ENCODE results near the gene ARHGEF10L. TPM values are rescaled to one million over a fixed set of nuclear protein-coding genes. Genes with fewer than 3 reads are reported as not detected.

Gene ARHGEF10L
- total RNA-seq, 2 donors from 2014 or later = 81.4 to 93.1 TPM

DNA sequence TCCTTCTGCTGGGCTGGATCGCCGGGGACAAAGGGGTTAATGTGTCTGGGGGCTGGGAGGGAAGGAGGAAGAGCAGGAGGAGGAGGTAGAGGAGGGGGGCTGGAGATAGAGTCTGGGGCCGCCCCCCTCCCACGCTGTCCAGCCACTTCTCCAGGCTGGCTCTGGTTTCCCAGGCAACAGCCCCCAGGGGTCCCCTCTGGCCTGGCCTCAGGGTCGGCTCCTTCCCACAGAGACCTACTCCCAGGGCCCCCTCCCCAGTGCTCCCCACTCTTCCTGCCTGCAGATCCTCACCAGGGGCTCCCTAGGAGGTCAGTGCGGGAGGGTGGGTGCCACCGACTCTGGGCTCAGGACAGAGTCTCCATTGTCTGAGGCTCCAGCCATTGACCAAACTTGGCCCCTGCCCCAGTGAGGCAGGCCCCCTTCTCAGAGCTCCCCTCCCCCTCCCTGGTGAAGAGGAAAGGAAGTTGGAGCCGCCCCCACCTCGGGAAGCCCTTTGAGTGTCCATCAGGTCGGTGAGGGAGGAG lies 34.1 kb downstream of the ARHGEF10L start:
- no peaks in the 10 kb centered on the region for H3K36me3 ChIP-seq (replicated peaks in 1 of 2; ENCODE audit: insufficient read depth in 1 of 2, low read depth in 2 of 2)
- no peaks in the 10 kb centered on the region for H3K27me3 ChIP-seq
- DNase-seq (peak in 3 of 4 donors; percentile 58 to 61 (median 61)), ATAC-seq (peak; percentile 16)
- H3K4me1 ChIP-seq = peaks cover 65% of the 10 kb centered on the region
- intact Hi-C loops (cut with DNase I) = no loop called here
- peak overlapping the region; percentile 40 to 90 (median 60) for H3K27ac ChIP-seq
- H3K9me3 ChIP-seq = no peaks in the 10 kb centered on the region
- H3K4me3 ChIP-seq = no peak overlapping the region
- TF ChIP-seq, protein P1, sequence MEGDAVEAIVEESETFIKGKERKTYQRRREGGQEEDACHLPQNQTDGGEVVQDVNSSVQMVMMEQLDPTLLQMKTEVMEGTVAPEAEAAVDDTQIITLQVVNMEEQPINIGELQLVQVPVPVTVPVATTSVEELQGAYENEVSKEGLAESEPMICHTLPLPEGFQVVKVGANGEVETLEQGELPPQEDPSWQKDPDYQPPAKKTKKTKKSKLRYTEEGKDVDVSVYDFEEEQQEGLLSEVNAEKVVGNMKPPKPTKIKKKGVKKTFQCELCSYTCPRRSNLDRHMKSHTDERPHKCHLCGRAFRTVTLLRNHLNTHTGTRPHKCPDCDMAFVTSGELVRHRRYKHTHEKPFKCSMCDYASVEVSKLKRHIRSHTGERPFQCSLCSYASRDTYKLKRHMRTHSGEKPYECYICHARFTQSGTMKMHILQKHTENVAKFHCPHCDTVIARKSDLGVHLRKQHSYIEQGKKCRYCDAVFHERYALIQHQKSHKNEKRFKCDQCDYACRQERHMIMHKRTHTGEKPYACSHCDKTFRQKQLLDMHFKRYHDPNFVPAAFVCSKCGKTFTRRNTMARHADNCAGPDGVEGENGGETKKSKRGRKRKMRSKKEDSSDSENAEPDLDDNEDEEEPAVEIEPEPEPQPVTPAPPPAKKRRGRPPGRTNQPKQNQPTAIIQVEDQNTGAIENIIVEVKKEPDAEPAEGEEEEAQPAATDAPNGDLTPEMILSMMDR (IDR thresholded peaks at IDR 0.05) = no peak
- no peak for TF ChIP-seq POLR2A (IDR thresholded peaks at IDR 0.05)
- WGBS, 2 donors = 37 to 42% methylated on average over 7 to 8 of the region's 10 CpGs

DNA sequence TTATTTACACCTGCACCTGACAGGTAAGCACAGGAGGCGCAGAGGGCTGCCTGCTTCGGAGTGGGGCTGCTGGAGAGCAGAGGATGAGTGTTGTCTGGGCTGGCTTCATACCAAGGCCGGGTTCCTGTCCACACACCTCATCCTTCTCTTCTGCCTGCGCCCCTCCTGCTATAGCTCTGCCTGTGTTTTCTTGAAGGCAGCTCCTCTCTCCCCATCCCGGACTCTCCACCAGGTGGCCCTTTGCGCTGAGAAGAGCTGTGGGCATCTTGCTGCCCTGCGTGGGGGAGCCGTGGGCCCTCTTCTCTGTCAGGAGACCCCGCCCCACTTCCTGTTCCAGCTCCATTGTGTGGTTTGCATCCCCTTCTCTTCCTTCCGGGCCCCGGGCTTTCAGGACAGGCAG lies 35.0 kb downstream of the ARHGEF10L start:
- TF ChIP-seq POLR2A (IDR thresholded peaks at IDR 0.05) = no peak
- TF ChIP-seq, protein P1 (IDR thresholded peaks at IDR 0.05) = peak in 4 of 7 experiments; percentile 8 to 20 (median 16)
- no peaks in the 10 kb centered on the region for H3K27me3 ChIP-seq
- H3K4me3 ChIP-seq = no peak overlapping the region
- intact Hi-C loops (cut with DNase I) = no loop called here
- no peaks in the 10 kb centered on the region for H3K9me3 ChIP-seq
- WGBS, 2 donors = 56 to 64% methylated on average over 11 of the region's 11 CpGs
- H3K4me1 ChIP-seq = peaks cover 60% of the 10 kb centered on the region
- peak overlapping the region in 3 of 4 donors; percentile 56 to 90 (median 63) for H3K27ac ChIP-seq
- DNase-seq (no peak), ATAC-seq (no peak)
- H3K36me3 ChIP-seq (replicated peaks in 1 of 2; ENCODE audit: insufficient read depth in 1 of 2, low read depth in 2 of 2) = no peaks in the 10 kb centered on the region

DNA sequence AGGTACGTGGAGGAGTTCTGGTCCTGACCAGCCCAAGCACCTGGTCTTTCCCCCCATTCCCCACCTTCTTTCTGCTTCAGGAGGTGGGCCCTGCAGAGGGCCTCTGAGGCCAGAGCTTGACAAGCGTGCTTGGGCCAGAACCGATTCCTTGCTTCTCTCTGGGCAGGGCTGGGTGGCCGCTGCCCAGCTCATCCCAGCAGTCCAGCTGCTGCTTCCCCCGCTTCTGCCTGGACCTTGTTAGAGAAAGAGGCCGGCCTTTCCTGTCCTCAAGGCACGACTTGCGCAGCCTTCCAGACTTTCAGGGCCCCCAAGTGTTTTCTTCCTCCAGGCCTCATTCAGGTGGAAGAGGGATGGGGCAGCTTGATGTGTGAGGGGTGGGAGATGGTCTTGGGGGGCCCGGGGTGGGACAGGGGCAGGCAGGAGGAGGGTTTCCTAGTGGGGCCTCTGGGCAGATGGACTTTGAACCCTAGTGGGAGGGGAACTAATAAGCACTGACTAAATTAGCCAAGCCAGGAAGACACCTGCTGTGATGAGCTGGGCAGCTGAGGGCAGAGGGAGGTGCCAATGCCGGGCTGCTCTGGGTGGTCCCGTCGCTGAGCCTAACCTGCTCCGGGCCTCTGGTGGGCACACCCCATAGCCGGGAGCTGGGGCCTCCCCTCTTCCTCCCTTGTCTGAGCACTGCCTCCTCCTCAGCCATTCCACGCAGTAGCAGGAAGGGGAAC lies 36.5 kb downstream of the ARHGEF10L start:
- Histone ChIP-seq H3K4me3 (no peak overlapping the region), H3K27me3 (no peaks in the 10 kb centered on the region), H3K9me3 (no peaks in the 10 kb centered on the region), H3K27ac (peak overlapping the region; percentile 36 to 66 (median 60)), H3K4me1 (peaks cover 58% of the 10 kb centered on the region), H3K36me3 (replicated peaks in 1 of 2; ENCODE audit: insufficient read depth in 1 of 2, low read depth in 2 of 2) (no peaks in the 10 kb centered on the region)
- intact Hi-C loops (cut with DNase I) = no loop called here
- TF ChIP-seq, protein P1 (IDR thresholded peaks at IDR 0.05) = no peak
- no peak for DNase-seq
- WGBS, 2 donors = 51% methylated on average over 9 to 15 of the region's 15 CpGs
- no peak for ATAC-seq

DNA sequence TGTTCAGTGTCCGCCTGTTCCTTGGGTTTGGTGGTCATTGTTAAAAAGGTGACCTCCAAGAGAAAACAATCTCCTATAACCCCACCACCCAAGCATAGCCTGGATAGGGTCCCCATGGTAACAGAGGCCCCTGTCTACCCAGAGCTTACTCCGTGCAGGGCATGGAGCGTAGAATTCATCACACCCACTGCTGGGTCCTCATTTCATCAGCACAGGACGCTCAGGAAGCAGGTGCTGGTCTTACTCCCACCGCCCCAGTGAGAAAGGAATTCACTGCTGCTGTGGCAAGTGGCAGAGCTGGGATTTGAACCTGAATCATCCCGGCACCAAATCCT lies 37.0 kb downstream of the ARHGEF10L start:
- 88 to 91% methylated on average over 4 to 6 of the region's 6 CpGs for WGBS, 2 donors
- no peak overlapping the region for H3K4me3 ChIP-seq
- intact Hi-C loops (cut with DNase I) = no loop called here
- no peaks in the 10 kb centered on the region for H3K9me3 ChIP-seq
- H3K36me3 ChIP-seq (replicated peaks in 1 of 2; ENCODE audit: insufficient read depth in 1 of 2, low read depth in 2 of 2) = no peaks in the 10 kb centered on the region
- ATAC-seq (no peak), DNase-seq (no peak)
- peaks cover 59% of the 10 kb centered on the region for H3K4me1 ChIP-seq
- TF ChIP-seq, protein P1 (IDR thresholded peaks at IDR 0.05) = no peak
- no peak for TF ChIP-seq POLR2A (IDR thresholded peaks at IDR 0.05)
- H3K27me3 ChIP-seq = no peaks in the 10 kb centered on the region
- peak overlapping the region; percentile 36 to 66 (median 60) for H3K27ac ChIP-seq

DNA sequence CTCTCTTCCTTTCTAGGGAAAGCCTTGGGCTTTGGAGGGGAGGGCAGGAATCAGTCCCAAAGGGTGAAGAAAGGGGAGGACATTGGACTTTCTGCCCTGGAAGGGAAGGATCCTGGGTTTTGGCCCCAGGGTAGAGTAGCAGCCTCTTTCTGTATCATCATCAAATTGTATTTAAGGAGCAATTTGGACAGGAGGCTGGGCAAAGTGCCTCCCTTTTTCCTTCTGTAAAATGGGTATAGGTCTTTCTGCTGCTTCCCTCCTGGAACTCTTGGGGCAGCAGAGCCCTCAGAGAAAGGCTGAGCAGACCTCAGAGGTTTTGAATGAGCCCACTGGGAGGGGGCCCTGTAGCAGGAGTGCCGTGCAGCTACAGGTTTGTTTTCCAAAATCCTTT lies 38.4 kb downstream of the ARHGEF10L start:
- no peak for DNase-seq
- H3K27ac ChIP-seq = no peak overlapping the region

More for the DNA sequence above, 38.4 kb downstream of the ARHGEF10L start:
- 92 to 100% methylated on average over 1 of the region's 1 CpG for WGBS, 2 donors
- Histone ChIP-seq H3K9me3 (no peaks in the 10 kb centered on the region), H3K27me3 (no peaks in the 10 kb centered on the region), H3K36me3 (replicated peaks in 1 of 2; ENCODE audit: insufficient read depth in 1 of 2, low read depth in 2 of 2) (no peaks in the 10 kb centered on the region), H3K4me1 (peaks cover 74% of the 10 kb centered on the region), H3K4me3 (no peak overlapping the region)
- no peak for ATAC-seq
- intact Hi-C loops (cut with DNase I) = no loop called here
- TF ChIP-seq POLR2A (IDR thresholded peaks at IDR 0.05) = no peak
- TF ChIP-seq, protein P1 (IDR thresholded peaks at IDR 0.05) = no peak
